Nephron progenitor cell (in vitro differentiated cells): ENCODE data around the gene TMEM106A.
"Not testable (repeated sequence)": the region's sequence is repeated elsewhere in the genome, so short reads cannot be mapped to it uniquely, and the experiment has no call there.

Source experiments
- DNase-seq: peaks from one replicate; pipeline ENCODE4 v3.0.0; 2021
- H3K27ac Mint-ChIP-seq: 2 replicates; pipeline ENCODE4 v1.8.0; 2021; ENCODE audit warnings: mild to moderate bottlenecking, moderate library complexity, mixed read lengths
- H3K27me3 Mint-ChIP-seq: 2 replicates; pipeline ENCODE4 v1.8.0; 2021; ENCODE audit warnings: mild to moderate bottlenecking, low read depth, mixed read lengths; ENCODE audit not compliant: poor library complexity
- H3K36me3 Mint-ChIP-seq: 2 replicates; pipeline ENCODE4 v1.8.0; 2021; ENCODE audit warnings: low read depth, mixed read lengths
- H3K4me1 Mint-ChIP-seq: 2 replicates; pipeline ENCODE4 v1.8.0; 2021; ENCODE audit warnings: mixed read lengths
- H3K4me3 Mint-ChIP-seq: 2 replicates; pipeline ENCODE4 v1.8.0; 2021; ENCODE audit warnings: mild to moderate bottlenecking, moderate library complexity, mixed read lengths
- H3K9me3 Mint-ChIP-seq: 2 replicates; pipeline ENCODE4 v1.8.0; 2021; ENCODE audit warnings: mild to moderate bottlenecking, moderate library complexity, mixed read lengths
- CTCF ChIP-seq: fragments of 200-600 bp; sonication (generic); IDR thresholded peaks from 2 replicates; pipeline ENCODE4 v1.5.0; 2021; ENCODE audit warnings: antibody characterized with exemption

Gene TMEM106A

DNA sequence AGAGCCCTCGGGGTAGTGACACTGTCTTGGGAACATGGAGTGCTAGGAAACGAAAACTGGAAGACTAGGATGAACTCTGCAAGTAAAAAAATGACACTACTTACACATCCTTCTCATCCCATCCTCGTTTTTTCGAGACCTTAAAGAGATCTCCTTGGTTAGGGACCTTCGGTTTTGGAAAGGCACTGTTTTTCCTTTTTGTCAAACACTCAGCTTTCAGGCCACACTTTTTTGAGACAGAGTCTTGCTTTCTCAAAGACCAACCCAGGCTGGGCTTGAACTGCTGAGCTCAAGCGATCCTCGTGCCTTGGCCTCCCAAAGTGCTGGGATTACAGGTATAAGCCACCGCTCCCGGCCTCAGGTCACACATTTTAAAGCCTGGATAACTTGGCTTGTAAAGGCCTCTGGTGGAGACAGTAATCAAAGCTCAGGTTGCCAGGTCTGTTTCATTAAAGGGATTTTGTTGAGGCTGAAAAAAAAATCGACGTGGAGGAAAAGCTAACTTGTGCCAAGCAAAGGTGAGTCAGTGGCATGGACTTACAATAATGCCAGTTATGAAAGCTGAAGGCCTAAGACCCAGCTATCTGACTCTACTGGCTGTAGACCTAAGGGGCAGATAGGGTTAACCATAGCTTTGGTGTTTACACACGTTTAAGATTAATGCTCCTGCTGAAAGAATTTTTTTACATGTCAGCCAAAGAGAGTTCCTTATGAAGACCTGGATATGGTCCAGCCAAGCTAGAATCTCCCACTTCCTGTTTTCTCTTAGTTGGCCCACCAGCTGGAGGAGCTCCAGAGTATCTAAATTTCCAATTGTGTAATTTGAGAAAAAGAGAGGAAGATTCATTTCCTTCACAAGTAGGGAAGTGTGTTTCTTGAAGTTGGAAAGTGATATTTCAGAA lies 39.8 kb upstream of the TMEM106A start:
- no peaks in the 10 kb centered on the region for H3K27me3 Mint-ChIP-seq
- no peak for TF ChIP-seq CTCF
- DNase-seq: no peak

GRCh38 chr17:43175213-43176118 lies 36.2 kb upstream of the TMEM106A start:
- no peak for DNase-seq
- Mint-ChIP-seq H3K9me3 (no peaks in the 10 kb centered on the region), H3K4me1 (peaks cover 14% of the 10 kb centered on the region), H3K27me3 (no peaks in the 10 kb centered on the region), H3K36me3 (peaks cover 30% of the 10 kb centered on the region), H3K4me3 (no peak overlapping the region), H3K27ac (no peak overlapping the region)
- no peak for TF ChIP-seq CTCF

More for the DNA sequence above, 39.8 kb upstream of the TMEM106A start:
- peak overlapping the region; percentile 47 for H3K27ac Mint-ChIP-seq
- no peaks in the 10 kb centered on the region for H3K9me3 Mint-ChIP-seq
- no peak overlapping the region for H3K4me3 Mint-ChIP-seq
- peaks cover 20% of the 10 kb centered on the region for H3K36me3 Mint-ChIP-seq
- peaks cover 14% of the 10 kb centered on the region for H3K4me1 Mint-ChIP-seq

GRCh38 chr17:43176119-43176570 lies 35.5 kb upstream of the TMEM106A start:
- TF ChIP-seq CTCF: no peak
- Mint-ChIP-seq H3K27me3 (no peaks in the 10 kb centered on the region), H3K27ac (no peak overlapping the region), H3K36me3 (peaks cover 36% of the 10 kb centered on the region), H3K9me3 (no peaks in the 10 kb centered on the region), H3K4me1 (peaks cover 14% of the 10 kb centered on the region), H3K4me3 (no peak overlapping the region)
- DNase-seq: no peak

GRCh38 chr17:43183921-43184320 lies 27.8 kb upstream of the TMEM106A start:
- no peak for TF ChIP-seq CTCF
- Mint-ChIP-seq H3K27me3 (no peaks in the 10 kb centered on the region), H3K4me3 (no peak overlapping the region), H3K27ac (no peak overlapping the region), H3K4me1 (no peaks in the 10 kb centered on the region), H3K36me3 (peaks cover 45% of the 10 kb centered on the region), H3K9me3 (no peaks in the 10 kb centered on the region)
- DNase-seq: no peak

GRCh38 chr17:43186656-43187055 lies 25.0 kb upstream of the TMEM106A start:
- H3K36me3 Mint-ChIP-seq: peaks cover 61% of the 10 kb centered on the region
- H3K4me3 Mint-ChIP-seq, H3K9me3 Mint-ChIP-seq, H3K27ac Mint-ChIP-seq, DNase-seq, H3K4me1 Mint-ChIP-seq, H3K27me3 Mint-ChIP-seq: not testable (repeated sequence)

DNA sequence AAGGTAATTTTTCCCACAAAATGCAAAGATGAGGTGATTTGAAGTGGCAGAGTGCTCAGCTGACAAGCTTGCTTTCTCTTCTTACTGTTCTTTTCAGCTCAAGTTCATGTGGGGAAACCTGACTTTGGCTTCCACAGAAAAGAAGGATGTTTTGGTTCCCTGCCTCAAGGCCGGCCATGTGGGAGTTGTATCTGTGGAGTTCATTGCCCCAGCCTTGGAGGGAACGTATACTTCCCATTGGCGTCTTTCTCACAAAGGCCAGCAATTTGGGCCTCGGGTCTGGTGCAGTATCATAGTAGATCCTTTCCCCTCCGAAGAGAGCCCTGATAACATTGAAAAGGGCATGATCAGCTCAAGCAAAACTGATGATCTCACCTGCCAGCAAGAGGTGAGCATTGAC lies 18.4 kb upstream of the TMEM106A start:
- DNase-seq: no peak
- Mint-ChIP-seq H3K4me3 (no peak overlapping the region), H3K27me3 (no peaks in the 10 kb centered on the region), H3K4me1 (peaks cover 4% of the 10 kb centered on the region), H3K9me3 (no peaks in the 10 kb centered on the region), H3K27ac (no peak overlapping the region), H3K36me3 (peaks cover 77% of the 10 kb centered on the region)
- TF ChIP-seq CTCF: no peak
